Measurements from ENCODE around the gene FAM50A. TPM values are rescaled to one million over a fixed set of nuclear protein-coding genes. Genes with fewer than 3 reads are reported as not detected.
"Not testable (repeated sequence)": the region's sequence is repeated elsewhere in the genome, so short reads cannot be mapped to it uniquely, and the experiment has no call there.

Gene FAM50A
- total RNA-seq, 1 donor from 2014 or later: 52.4 TPM

GRCh38 chrX:154399527-154400368 is 44.2 kb upstream of the FAM50A start:
- no peak for TF ChIP-seq CTCF (IDR thresholded peaks at IDR 0.05)
- Histone ChIP-seq H3K27me3 (no peaks in the 10 kb centered on the region), H3K4me3 (peak overlapping the region; percentile 56 to 91), H3K4me1 (peaks cover 0 to 9% of the 10 kb centered on the region in 2 donors), H3K9me3 (no peaks in the 10 kb centered on the region), H3K36me3 (peaks cover 10 to 16% of the 10 kb centered on the region in 2 donors), H3K27ac (peak overlapping the region; percentile 94 to 97)
- peak in 1 of 2 donors; percentile 57 for DNase-seq (ENCODE audit: low spot score in 2 of 2)
- intact Hi-C loops (cut with DNase I): no loop called here

GRCh38 chrX:154400369-154400817 is 43.5 kb upstream of the FAM50A start:
- H3K4me1 ChIP-seq; H3K9me3 ChIP-seq; H3K27me3 ChIP-seq; intact Hi-C loops (cut with DNase I); DNase-seq (ENCODE audit: low spot score in 2 of 2); H3K27ac ChIP-seq: not testable (repeated sequence)
- peaks cover 10 to 19% of the 10 kb centered on the region in 2 donors for H3K36me3 ChIP-seq
- peak overlapping the region in 1 of 2 donors; percentile 91 for H3K4me3 ChIP-seq

- H3K4me1 ChIP-seq: peaks cover 0 to 9% of the 10 kb centered on the region in 2 donors
- H3K36me3 ChIP-seq: peaks cover 10 to 19% of the 10 kb centered on the region in 2 donors
- H3K4me3 ChIP-seq: no peak overlapping the region
- no peaks in the 10 kb centered on the region for H3K27me3 ChIP-seq
- peak in 1 of 2 donors; percentile 57 for DNase-seq (ENCODE audit: low spot score in 2 of 2)
- TF ChIP-seq CTCF (IDR thresholded peaks at IDR 0.05): no peak
- no peaks in the 10 kb centered on the region for H3K9me3 ChIP-seq
- no peak overlapping the region for H3K27ac ChIP-seq
- intact Hi-C loops (cut with DNase I): no loop called here
These were observed 42.7 kb upstream of the FAM50A start for GRCh38 chrX:154401045-154401799.

GRCh38 chrX:154401918-154402621 is 41.9 kb upstream of the FAM50A start:
- intact Hi-C loops (cut with DNase I): no loop called here
- TF ChIP-seq CTCF (IDR thresholded peaks at IDR 0.05): no peak
- peaks cover 10 to 19% of the 10 kb centered on the region in 2 donors for H3K36me3 ChIP-seq

GRCh38 chrX:154402622-154403127 is 41.3 kb upstream of the FAM50A start:
- Histone ChIP-seq H3K4me3 (no peak overlapping the region), H3K27ac (no peak overlapping the region), H3K4me1 (peaks cover 0 to 6% of the 10 kb centered on the region in 2 donors), H3K27me3 (no peaks in the 10 kb centered on the region), H3K9me3 (no peaks in the 10 kb centered on the region), H3K36me3 (peaks cover 10 to 19% of the 10 kb centered on the region in 2 donors)
- TF ChIP-seq CTCF (IDR thresholded peaks at IDR 0.05): no peak
- DNase-seq (ENCODE audit: low spot score in 2 of 2): peak in 1 of 2 donors; percentile 63
- intact Hi-C loops (cut with DNase I): no loop called here

More at GRCh38 chrX:154401918-154402621, 41.9 kb upstream of the FAM50A start:
- peaks cover 0 to 6% of the 10 kb centered on the region in 2 donors for H3K4me1 ChIP-seq
- H3K27ac ChIP-seq: no peak overlapping the region
- no peak for DNase-seq (ENCODE audit: low spot score in 2 of 2)
- H3K9me3 ChIP-seq: no peaks in the 10 kb centered on the region
- no peaks in the 10 kb centered on the region for H3K27me3 ChIP-seq
- H3K4me3 ChIP-seq: no peak overlapping the region

All from ascending aorta (tissue), 2 donors.